ENCODE data around the gene AGFG2. TPM values are rescaled to one million over a fixed set of nuclear protein-coding genes. Genes with fewer than 3 reads are reported as not detected.
A peak's percentile ranks its signal among the peaks of the same experiment; 100 is the strongest.

AGFG2 gene
- total and polyA plus RNA-seq, 2 of the 13 experiments (the other 11 are each of a cell fraction or from before 2014, with no cell fraction given): 125 to 132 TPM

DNA sequence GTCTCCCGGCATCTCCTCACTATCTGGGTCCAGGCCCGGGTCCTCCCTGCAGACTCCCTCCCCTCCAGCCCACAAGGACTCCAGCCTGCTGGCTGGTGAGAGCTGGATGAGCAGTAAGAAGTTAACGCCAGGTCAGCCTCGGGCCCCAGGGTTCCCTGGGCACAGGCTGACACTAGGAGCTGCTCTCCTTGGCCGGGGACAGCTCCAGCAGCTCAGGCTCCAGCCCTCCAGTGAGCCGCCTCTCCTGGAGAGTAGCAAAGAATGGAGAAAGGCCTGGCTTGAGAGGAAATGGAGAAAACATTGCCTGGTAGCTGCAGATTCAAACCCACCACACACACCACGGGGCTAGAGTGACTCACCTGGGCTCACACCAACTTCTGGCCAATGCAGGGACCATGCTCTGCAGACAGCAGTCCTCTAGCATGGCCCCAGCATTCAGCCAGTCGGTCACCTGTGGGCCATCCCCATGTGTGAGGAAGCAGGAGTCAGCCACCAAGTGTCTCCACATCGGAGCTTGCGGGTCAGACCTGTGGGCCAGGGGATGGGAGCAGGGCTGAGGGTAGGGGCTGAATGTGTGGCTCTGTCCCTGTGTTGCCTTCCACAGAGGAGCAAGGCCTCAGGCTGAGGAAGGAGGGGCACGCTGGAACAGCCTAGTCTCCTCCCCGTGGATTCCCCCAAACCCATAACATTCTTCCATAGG, 28.2 kb downstream of the AGFG2 start (continued):
- TF ChIP-seq CBFB (CRISPR knock-in tag; IDR thresholded peaks at IDR 0.05) (no peak), ELF1 (CRISPR knock-in tag; IDR thresholded peaks at IDR 0.05) (0 out of 2 replicates have a peak, but pooled peaks have one; percentile 12), ZNF83 (CRISPR knock-in tag; IDR thresholded peaks at IDR 0.05; ENCODE audit: borderline replicate concordance) (no peak), NFRKB (IDR thresholded peaks at IDR 0.05) (no peak), CENPT (CRISPR knock-in tag; IDR thresholded peaks at IDR 0.05; ENCODE audit: low read depth) (peak; percentile 65; the same call in 1 of the 2 replicates), HMG20B (CRISPR knock-in tag; conservative IDR thresholded peaks at IDR 0.05) (no peak), ZNF296 (CRISPR knock-in tag; conservative IDR thresholded peaks at IDR 0.05) (no peak), GATA4 (IDR thresholded peaks at IDR 0.05; ENCODE audit: borderline replicate concordance, low read depth) (no peak), RARA (CRISPR knock-in tag; IDR thresholded peaks at IDR 0.05) (no peak), HCFC1 (IDR thresholded peaks at IDR 0.05; ENCODE audit: low read depth, low read length) (no peak), SNAI1 (CRISPR knock-in tag; IDR thresholded peaks at IDR 0.05; ENCODE audit: borderline replicate concordance) (no peak), HNRNPH1 (optimal IDR thresholded peaks at IDR 0.05; ENCODE audit: low read depth, low read length) (peak; percentile 55), ZNF607 (CRISPR knock-in tag; IDR thresholded peaks at IDR 0.05; ENCODE audit: borderline replicate concordance) (peak; percentile 82), IKZF4 (CRISPR knock-in tag; IDR thresholded peaks at IDR 0.05; ENCODE audit: borderline replicate concordance, low read depth, not compliant biosample characterization) (no peak), HOXA9 (CRISPR knock-in tag; IDR thresholded peaks at IDR 0.05; ENCODE audit: borderline replicate concordance) (no peak), TGIF2 (CRISPR knock-in tag; IDR thresholded peaks at IDR 0.05) (no peak), ZBTB20 (CRISPR knock-in tag; IDR thresholded peaks at IDR 0.05; ENCODE audit: borderline replicate concordance, low read depth) (0 out of 2 replicates have a peak, but pooled peaks have one; percentile 53), ZBTB42 (CRISPR knock-in tag; IDR thresholded peaks at IDR 0.05) (no peak), KMT2B (CRISPR knock-in tag; IDR thresholded peaks at IDR 0.05) (no peak), PAWR (CRISPR knock-in tag; IDR thresholded peaks at IDR 0.05; ENCODE audit: borderline replicate concordance) (no peak), CREM (IDR thresholded peaks at IDR 0.05) (no peak), CREM (CRISPR knock-in tag; IDR thresholded peaks at IDR 0.05) (no peak), ZFX (CRISPR knock-in tag; IDR thresholded peaks at IDR 0.05; ENCODE audit: low read depth) (no peak), ZNF670 (CRISPR knock-in tag; IDR thresholded peaks at IDR 0.05; ENCODE audit: borderline replicate concordance) (0 out of 2 replicates have a peak, but pooled peaks have one; percentile 47), RFX1 (IDR thresholded peaks at IDR 0.05) (no peak), SRSF9 (IDR thresholded peaks at IDR 0.05; ENCODE audit: borderline replicate concordance, insufficient read depth, low read depth, low read length, poor library complexity, severe bottlenecking) (no peak)
- TF ChIP-seq, protein P1, sequence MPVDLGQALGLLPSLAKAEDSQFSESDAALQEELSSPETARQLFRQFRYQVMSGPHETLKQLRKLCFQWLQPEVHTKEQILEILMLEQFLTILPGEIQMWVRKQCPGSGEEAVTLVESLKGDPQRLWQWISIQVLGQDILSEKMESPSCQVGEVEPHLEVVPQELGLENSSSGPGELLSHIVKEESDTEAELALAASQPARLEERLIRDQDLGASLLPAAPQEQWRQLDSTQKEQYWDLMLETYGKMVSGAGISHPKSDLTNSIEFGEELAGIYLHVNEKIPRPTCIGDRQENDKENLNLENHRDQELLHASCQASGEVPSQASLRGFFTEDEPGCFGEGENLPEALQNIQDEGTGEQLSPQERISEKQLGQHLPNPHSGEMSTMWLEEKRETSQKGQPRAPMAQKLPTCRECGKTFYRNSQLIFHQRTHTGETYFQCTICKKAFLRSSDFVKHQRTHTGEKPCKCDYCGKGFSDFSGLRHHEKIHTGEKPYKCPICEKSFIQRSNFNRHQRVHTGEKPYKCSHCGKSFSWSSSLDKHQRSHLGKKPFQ (CRISPR knock-in tag; IDR thresholded peaks at IDR 0.05; ENCODE audit: insufficient replicate concordance): peak; percentile 13
- TF ChIP-seq, protein P2, sequence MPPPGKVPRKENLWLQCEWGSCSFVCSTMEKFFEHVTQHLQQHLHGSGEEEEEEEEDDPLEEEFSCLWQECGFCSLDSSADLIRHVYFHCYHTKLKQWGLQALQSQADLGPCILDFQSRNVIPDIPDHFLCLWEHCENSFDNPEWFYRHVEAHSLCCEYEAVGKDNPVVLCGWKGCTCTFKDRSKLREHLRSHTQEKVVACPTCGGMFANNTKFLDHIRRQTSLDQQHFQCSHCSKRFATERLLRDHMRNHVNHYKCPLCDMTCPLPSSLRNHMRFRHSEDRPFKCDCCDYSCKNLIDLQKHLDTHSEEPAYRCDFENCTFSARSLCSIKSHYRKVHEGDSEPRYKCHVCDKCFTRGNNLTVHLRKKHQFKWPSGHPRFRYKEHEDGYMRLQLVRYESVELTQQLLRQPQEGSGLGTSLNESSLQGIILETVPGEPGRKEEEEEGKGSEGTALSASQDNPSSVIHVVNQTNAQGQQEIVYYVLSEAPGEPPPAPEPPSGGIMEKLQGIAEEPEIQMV (CRISPR knock-in tag; IDR thresholded peaks at IDR 0.05; ENCODE audit: low read depth): no peak
- TF ChIP-seq, protein P3, sequence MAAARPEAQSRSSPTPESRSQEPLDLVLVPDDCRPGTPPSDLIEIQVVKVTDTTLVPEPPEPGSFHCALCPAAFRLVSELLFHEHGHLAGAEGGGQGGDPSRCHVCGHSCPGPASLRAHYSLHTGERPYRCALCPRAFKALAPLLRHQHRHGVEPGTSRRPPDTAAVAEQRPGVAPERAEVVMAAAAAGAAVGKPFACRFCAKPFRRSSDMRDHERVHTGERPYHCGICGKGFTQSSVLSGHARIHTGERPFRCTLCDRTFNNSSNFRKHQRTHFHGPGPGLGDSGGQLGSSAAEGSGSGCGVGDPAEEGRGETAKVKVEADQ (CRISPR knock-in tag; IDR thresholded peaks at IDR 0.05; ENCODE audit: borderline replicate concordance): no peak
